H1 (cell line): ENCODE measurements around the gene PAQR5. TPM values are rescaled to one million over a fixed set of nuclear protein-coding genes. Genes with fewer than 3 reads are reported as not detected.
"Not testable (repeated sequence)": the region's sequence is repeated elsewhere in the genome, so short reads cannot be mapped to it uniquely, and the experiment has no call there.

ENCODE experiments used
- CTCF ChIA-PET: fragments of 300-600 bp; sonication (Branson Sonifier 250); formaldehyde crosslinking; loops from one replicate; lab custom pipeline; 2021; ENCODE audit not compliant: partially characterized antibody; lab: Charles Lee
- POLR2A ChIA-PET: fragments of 300-600 bp; sonication (Branson Sonifier 250); formaldehyde crosslinking; loops from one replicate; lab custom pipeline; 2021; ENCODE audit warnings: inconsistent platforms; ENCODE audit not compliant: partially characterized antibody; lab: Charles Lee
- DNase-seq, 2 experiments: peaks; one replicate each; pipeline versions ENCODE4 v3.0.0 to v3.0.0-alpha.2; 2010 to 2022; ENCODE audit warnings: low spot score in 2 of 2, low read depth in 1 of 2, mixed read lengths in 1 of 2
- FAIRE-seq: peaks from 2 replicates; lab custom pipeline; 2011; peaks lifted over from hg19 to GRCh38; lab: Jason Lieb, UNC
- H2AFZ ChIP-seq: 2 replicates; pipeline ENCODE4 v1.8.1; 2012; ENCODE audit warnings: low read length, inconsistent platforms
- H2AK5ac ChIP-seq: 2 replicates; pipeline ENCODE4 v1.6.1; 2013; ENCODE audit warnings: low read depth, low read length
- H2BK120ac ChIP-seq: replicated peaks from 2 replicates; pipeline ENCODE3; 2013; ENCODE audit warnings: low read depth, low read length, inconsistent platforms
- H2BK12ac ChIP-seq: 2 replicates; pipeline ENCODE4 v1.6.1; 2013; ENCODE audit warnings: low read depth, low read length
- H2BK15ac ChIP-seq: 2 replicates; pipeline ENCODE4 v1.6.1; 2013; ENCODE audit warnings: low read length
- H2BK20ac ChIP-seq: 2 replicates; pipeline ENCODE4 v1.6.1; 2013; ENCODE audit warnings: low read length
- H2BK5ac ChIP-seq: 2 replicates; pipeline ENCODE4 v1.6.1; 2013; ENCODE audit warnings: low read depth, low read length
- H3K14ac ChIP-seq: 2 replicates; pipeline ENCODE4 v1.6.1; 2013; ENCODE audit warnings: inconsistent platforms; ENCODE audit not compliant: insufficient read length
- H3K18ac ChIP-seq: 2 replicates; pipeline ENCODE4 v1.6.1; 2013; ENCODE audit warnings: low read length; ENCODE audit errors: extremely low read depth
- H3K23ac ChIP-seq: 2 replicates; pipeline ENCODE4 v1.6.1; 2013; ENCODE audit warnings: inconsistent platforms; ENCODE audit not compliant: insufficient read length
- H3K23me2 ChIP-seq: 2 replicates; pipeline ENCODE4 v1.6.1; 2013; ENCODE audit warnings: low read depth, low read length
- H3K27ac ChIP-seq: 2 replicates; pipeline ENCODE4 v1.6.1; 2011; ENCODE audit warnings: low read depth, low read length, inconsistent platforms
- H3K27me3 ChIP-seq, 4 experiments: replicated peaks in 1 of 4; 1 replicate in 1 of 4; 2 replicates in 3 of 4; pipeline versions ENCODE4 v1.6.1 to v1.8.1; 2011 to 2013; ENCODE audit warnings: low read length in 3 of 4, mild to moderate bottlenecking in 3 of 4, inconsistent platforms in 2 of 4, mixed read lengths in 2 of 4, moderate library complexity in 1 of 4; ENCODE audit not compliant: control insufficient read depth in 3 of 4, insufficient read depth in 3 of 4; ENCODE audit errors: extremely low read depth in 1 of 4
- H3K36me3 ChIP-seq, 4 experiments: 2 replicates each; pipeline versions ENCODE4 v1.6.1 to v1.8.1; 2011 to 2013; ENCODE audit warnings: mild to moderate bottlenecking in 4 of 4, low read length in 3 of 4, moderate library complexity in 2 of 4, control low read depth in 1 of 4, inconsistent platforms in 1 of 4; ENCODE audit not compliant: insufficient read depth in 4 of 4, control insufficient read depth in 2 of 4
- H3K4ac ChIP-seq: replicated peaks from 2 replicates; pipeline ENCODE3; 2013; ENCODE audit warnings: low read length, low read depth, mixed read lengths, inconsistent platforms; ENCODE audit not compliant: insufficient read length
- H3K4me1 ChIP-seq, 4 experiments: replicated peaks in 1 of 4; 1 replicate in 1 of 4; 2 replicates in 3 of 4; pipeline versions ENCODE4 v1.6.1 to v1.8.1; 2011 to 2013; ENCODE audit warnings: low read length in 3 of 4, inconsistent platforms in 2 of 4, mixed read lengths in 1 of 4; ENCODE audit not compliant: insufficient read depth in 4 of 4, control insufficient read depth in 3 of 4
- H3K4me2 ChIP-seq, 2 experiments: 2 replicates each; pipeline versions ENCODE4 v1.6.1 to v1.8.1; 2011 to 2013; ENCODE audit warnings: low read depth in 2 of 2, low read length in 2 of 2, control low read depth in 1 of 2, inconsistent platforms in 1 of 2, mild to moderate bottlenecking in 1 of 2; ENCODE audit not compliant: insufficient read depth in 1 of 2
- H3K4me3 ChIP-seq, 4 experiments: fragments of 200-600, 300-600 bp in 1 of 4; sonication (generic), shearing (Covaris generic), sonication (Bioruptor Twin) in 1 of 4; 2 replicates each; pipeline versions ENCODE4 v1.5.1 to v1.8.1; 2011 to 2016; ENCODE audit warnings: low read length in 4 of 4, low read depth in 3 of 4, control low read depth in 2 of 4, inconsistent platforms in 2 of 4, mild to moderate bottlenecking in 2 of 4, mixed read lengths in 1 of 4, moderate library complexity in 1 of 4; ENCODE audit not compliant: insufficient read depth in 2 of 4; ENCODE audit errors: extremely low read depth in 1 of 4
- H3K56ac ChIP-seq: replicated peaks from 2 replicates; pipeline ENCODE3; 2013; ENCODE audit warnings: low read depth, mild to moderate bottlenecking, mixed read lengths, low read length, inconsistent platforms; ENCODE audit not compliant: insufficient read length
- H3K79me1 ChIP-seq: 2 replicates; pipeline ENCODE4 v1.6.1; 2013; ENCODE audit warnings: low read depth, low read length, control low read depth
- H3K79me2 ChIP-seq, 2 experiments: 2 replicates each; pipeline versions ENCODE4 v1.6.1 to v1.8.1; 2012 to 2013; ENCODE audit warnings: low read length in 2 of 2, mild to moderate bottlenecking in 2 of 2, inconsistent platforms in 1 of 2; ENCODE audit not compliant: insufficient read depth in 2 of 2, control insufficient read depth in 1 of 2
- H3K9ac ChIP-seq, 4 experiments: replicated peaks in 1 of 4; 1 replicate in 1 of 4; 2 replicates in 3 of 4; pipeline versions ENCODE4 v1.6.1 to v1.8.1; 2011 to 2013; ENCODE audit warnings: low read depth in 3 of 4, low read length in 3 of 4, control low read depth in 2 of 4, mild to moderate bottlenecking in 2 of 4, moderate library complexity in 2 of 4, inconsistent platforms in 1 of 4; ENCODE audit errors: extremely low read depth in 1 of 4
- H3K9me3 ChIP-seq, 2 experiments: 2 replicates each; pipeline versions ENCODE4 v1.6.1 to v1.8.1; 2012 to 2013; ENCODE audit warnings: mild to moderate bottlenecking in 2 of 2, moderate library complexity in 2 of 2, control low read depth in 1 of 2, inconsistent platforms in 1 of 2, low read depth in 1 of 2, low read length in 1 of 2, mixed read lengths in 1 of 2; ENCODE audit not compliant: insufficient read depth in 2 of 2
- H4K20me1 ChIP-seq, 2 experiments: replicated peaks in 1 of 2; 2 replicates each; pipeline versions ENCODE3 to v1.8.1; 2011 to 2013; ENCODE audit warnings: inconsistent platforms in 2 of 2, low read length in 2 of 2, mild to moderate bottlenecking in 1 of 2; ENCODE audit not compliant: insufficient read depth in 2 of 2, control insufficient read depth in 1 of 2
- H4K5ac ChIP-seq: 2 replicates; pipeline ENCODE4 v1.6.1; 2013; ENCODE audit warnings: low read length, low read depth, mixed read lengths, inconsistent platforms; ENCODE audit not compliant: insufficient read length
- H4K8ac ChIP-seq: 2 replicates; pipeline ENCODE4 v1.8.0; 2013; ENCODE audit warnings: mild to moderate bottlenecking, moderate library complexity, low read length, inconsistent platforms; ENCODE audit not compliant: insufficient read depth; ENCODE audit errors: extremely low read depth
- H4K91ac ChIP-seq: replicated peaks from 2 replicates; pipeline ENCODE3; 2013; ENCODE audit warnings: low read length, mixed read lengths, inconsistent platforms; ENCODE audit not compliant: insufficient read length
- ASH2L ChIP-seq: fragments of 200-600, 300-600 bp; sonication (generic); IDR thresholded peaks from one replicate; pipeline ENCODE4 v1.7.1; 2017; ENCODE audit warnings: low read length
- WGBS, 2 experiments: shearing (Covaris generic) in 1 of 2; methylation state at CpG; one replicate each; pipeline versions ENCODE4 v1.1.6 to v1.1.7; 2013 to 2015; ENCODE audit warnings: low lambda C conversion rate in 2 of 2, mixed read lengths in 2 of 2, inconsistent platforms in 1 of 2, low coverage in 1 of 2, missing lambda C conversion rate in 1 of 2; ENCODE audit not compliant: insufficient replicate concordance in 2 of 2, insufficient coverage in 1 of 2, insufficient read length in 1 of 2; ENCODE audit errors: extremely low coverage in 1 of 2, missing lambda C conversion rate in 1 of 2; 5-methylcytosine and 5-hydroxymethylcytosine counted together
- polyA plus RNA-seq, 7 experiments: library from polyadenylated mRNA; depleted of rRNA in 3 of 7; stranded (reverse) in 5 of 7; unstranded in 2 of 7; fragments of >200 nt in 5 of 7; fragments of 200-250 nt in 2 of 7; gene quantifications; 1 replicate in 5 of 7; 2 replicates in 1 of 7; 4 replicates in 1 of 7; pipeline versions ENCODE4 v1.2.1 to v1.2.3, GENCODE V29; 2011 to 2013; ENCODE audit warnings: missing spikeins in 2 of 7, mixed read lengths in 2 of 7
- total RNA-seq: library from RNA; stranded (reverse); fragmentation: NEBNext Ultra II Directional; extraction: Animal tissue kit (Norgen Biotek cat#: 25700); gene quantifications from 2 replicates; pipeline ENCODE4 v1.2.1, GENCODE V29; 2021

Gene PAQR5
- total and polyA plus RNA-seq, 2 of the 8 experiments (the other 6 are each of a cell fraction or from before 2014, with no cell fraction given), result 8.7 to 18.1 TPM

DNA sequence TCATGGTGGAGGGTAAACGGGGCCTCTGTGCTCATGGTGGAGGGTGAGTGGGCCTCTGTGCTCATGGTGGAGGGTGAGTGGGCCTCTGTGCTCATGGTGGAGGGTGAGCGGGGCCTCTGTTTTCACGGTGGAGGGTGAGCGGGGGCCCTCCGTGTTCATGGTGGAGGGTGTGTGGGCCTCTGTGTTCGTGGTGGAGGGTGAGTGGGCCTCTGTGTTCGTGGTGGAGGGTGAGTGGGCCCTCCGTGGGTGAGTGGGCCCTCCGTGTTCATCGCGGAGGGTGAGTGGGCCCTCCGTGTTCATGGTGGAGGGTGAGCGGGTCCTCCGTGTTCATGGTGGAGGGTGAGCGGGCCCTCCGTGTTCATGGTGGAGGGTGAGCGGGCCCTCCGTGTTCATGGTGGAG, 85.4 kb downstream of the PAQR5 start:
- H4K91ac ChIP-seq, H3K4me3 ChIP-seq, H2BK120ac ChIP-seq, H2AK5ac ChIP-seq, H3K23ac ChIP-seq, H4K5ac ChIP-seq, H3K23me2 ChIP-seq, H2BK15ac ChIP-seq, H3K79me1 ChIP-seq, H4K8ac ChIP-seq, CTCF ChIA-PET, DNase-seq, FAIRE-seq, POLR2A ChIA-PET, H2BK5ac ChIP-seq, H3K56ac ChIP-seq, H3K27me3 ChIP-seq, H3K79me2 ChIP-seq, H3K9ac ChIP-seq, H3K4me1 ChIP-seq, H3K36me3 ChIP-seq, H3K4me2 ChIP-seq, H2BK20ac ChIP-seq, H2BK12ac ChIP-seq, H3K18ac ChIP-seq, H3K9me3 ChIP-seq, H3K14ac ChIP-seq, H4K20me1 ChIP-seq, H3K27ac ChIP-seq, H2AFZ ChIP-seq, H3K4ac ChIP-seq: not testable (repeated sequence)
- WGBS, 2 experiments, result 88% methylated on average over 13 of the region's 18 CpGs; no CpG with 5 or more reads in 1 of the 2 experiments
- peak; percentile 39 for TF ChIP-seq ASH2L
